ENCODE measurements around the gene PTPN20. TPM values are rescaled to one million over a fixed set of nuclear protein-coding genes. Genes with fewer than 3 reads are reported as not detected.

Gene PTPN20
- total and polyA plus RNA-seq, 11 donors = 4.0 to 18.1 (median 13.3) TPM

DNA sequence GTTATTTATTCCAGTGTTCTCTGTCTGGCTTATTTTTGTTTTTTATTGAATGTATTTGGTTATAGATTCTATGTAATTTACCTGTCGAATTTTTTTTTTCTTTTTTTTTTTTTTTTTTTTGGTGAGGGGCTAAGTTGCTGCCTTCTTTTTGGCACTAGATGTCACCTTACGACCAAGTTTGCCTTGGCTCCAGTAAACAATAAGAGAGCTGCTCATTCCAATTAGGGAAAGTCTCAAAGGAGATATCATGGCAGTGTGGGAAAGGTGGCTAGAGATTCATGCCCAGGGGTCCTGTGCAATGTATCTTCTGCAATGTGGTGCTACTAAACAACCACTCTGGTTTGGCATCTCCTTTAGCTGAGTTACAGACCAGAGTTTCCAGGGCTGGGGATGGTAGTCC, 84.0 kb downstream of the PTPN20 start:
- DNase-seq = no peak
- intact Hi-C loops (cut with DNase I) = loop anchor here in 2 of 10 donors (10.0 kb wide), 1 partner anchor 320 kb away; no protein-coding TSS in a partner anchor
- no peak for TF ChIP-seq POLR2A (IDR thresholded peaks at IDR 0.05)
- TF ChIP-seq, protein P1, sequence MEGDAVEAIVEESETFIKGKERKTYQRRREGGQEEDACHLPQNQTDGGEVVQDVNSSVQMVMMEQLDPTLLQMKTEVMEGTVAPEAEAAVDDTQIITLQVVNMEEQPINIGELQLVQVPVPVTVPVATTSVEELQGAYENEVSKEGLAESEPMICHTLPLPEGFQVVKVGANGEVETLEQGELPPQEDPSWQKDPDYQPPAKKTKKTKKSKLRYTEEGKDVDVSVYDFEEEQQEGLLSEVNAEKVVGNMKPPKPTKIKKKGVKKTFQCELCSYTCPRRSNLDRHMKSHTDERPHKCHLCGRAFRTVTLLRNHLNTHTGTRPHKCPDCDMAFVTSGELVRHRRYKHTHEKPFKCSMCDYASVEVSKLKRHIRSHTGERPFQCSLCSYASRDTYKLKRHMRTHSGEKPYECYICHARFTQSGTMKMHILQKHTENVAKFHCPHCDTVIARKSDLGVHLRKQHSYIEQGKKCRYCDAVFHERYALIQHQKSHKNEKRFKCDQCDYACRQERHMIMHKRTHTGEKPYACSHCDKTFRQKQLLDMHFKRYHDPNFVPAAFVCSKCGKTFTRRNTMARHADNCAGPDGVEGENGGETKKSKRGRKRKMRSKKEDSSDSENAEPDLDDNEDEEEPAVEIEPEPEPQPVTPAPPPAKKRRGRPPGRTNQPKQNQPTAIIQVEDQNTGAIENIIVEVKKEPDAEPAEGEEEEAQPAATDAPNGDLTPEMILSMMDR (IDR thresholded peaks at IDR 0.05) = no peak
- Histone ChIP-seq H3K4me3 (no peak overlapping the region), H3K4me1 (peaks cover 0 to 18% (median 3%) of the 10 kb centered on the region in 12 donors), H3K9me3 (peaks cover 0 to 16% (median 0%) of the 10 kb centered on the region in 12 donors), H3K27ac (no peak overlapping the region), H3K36me3 (no peaks in the 10 kb centered on the region), H3K27me3 (no peaks in the 10 kb centered on the region)
- 62 to 71% (median 65%) methylated on average over 2 of the region's 2 CpGs for WGBS, 4 donors
- ATAC-seq = no peak

DNA sequence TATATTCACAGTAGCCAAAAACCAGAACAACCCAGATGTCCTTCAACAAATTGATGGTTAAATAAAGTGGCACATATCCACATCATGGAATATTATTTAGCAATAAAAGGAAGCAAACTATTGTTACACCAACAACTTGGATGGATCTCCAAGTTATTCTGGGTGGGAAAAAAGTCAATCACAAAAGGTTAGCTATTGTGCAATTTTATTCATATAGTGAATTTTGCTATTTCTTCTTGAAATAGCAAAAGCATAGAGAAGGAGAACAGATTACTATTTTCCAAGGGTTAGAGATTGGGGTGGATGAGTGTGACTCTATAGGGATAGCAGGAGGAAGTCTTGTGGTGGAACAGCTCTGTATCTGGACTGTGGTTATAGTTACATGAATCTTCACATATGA, 87.0 kb downstream of the PTPN20 start:
- peaks cover 0 to 16% (median 0%) of the 10 kb centered on the region in 12 donors for H3K9me3 ChIP-seq
- no peak overlapping the region for H3K27ac ChIP-seq
- ATAC-seq (no peak), DNase-seq (no peak)
- no peaks in the 10 kb centered on the region for H3K36me3 ChIP-seq
- intact Hi-C loops (cut with DNase I) = loop anchor here in 2 of 10 donors (10.0 kb wide), 1 partner anchor 317 kb away; no protein-coding TSS in a partner anchor
- TF ChIP-seq, protein P1 (IDR thresholded peaks at IDR 0.05) = no peak
- no peak for TF ChIP-seq POLR2A (IDR thresholded peaks at IDR 0.05)
- no peaks in the 10 kb centered on the region for H3K27me3 ChIP-seq
- H3K4me3 ChIP-seq = no peak overlapping the region
- peaks cover 0 to 16% (median 0%) of the 10 kb centered on the region in 12 donors for H3K4me1 ChIP-seq

DNA sequence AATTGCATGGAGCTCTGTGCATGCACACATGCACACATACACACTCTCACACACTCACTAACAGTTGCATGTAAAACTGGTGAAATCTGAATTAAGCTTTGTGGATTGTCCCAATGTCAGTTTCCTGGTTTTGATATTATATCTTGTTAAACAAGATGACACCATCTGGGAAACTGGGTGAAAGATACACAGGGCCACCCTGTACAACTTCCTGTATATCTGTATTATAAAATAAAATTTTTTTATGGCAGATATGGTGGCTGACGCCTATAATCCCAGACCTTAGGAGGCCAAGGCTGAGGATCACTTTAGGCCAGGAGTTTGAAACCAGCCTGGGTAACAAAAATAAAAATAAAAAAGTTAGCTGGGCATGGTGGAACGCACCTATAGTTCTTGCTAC, 87.4 kb downstream of the PTPN20 start:
- intact Hi-C loops (cut with DNase I) = loop anchor here in 2 of 10 donors (10.0 kb wide), 1 partner anchor 316 kb away; no protein-coding TSS in a partner anchor

DNA sequence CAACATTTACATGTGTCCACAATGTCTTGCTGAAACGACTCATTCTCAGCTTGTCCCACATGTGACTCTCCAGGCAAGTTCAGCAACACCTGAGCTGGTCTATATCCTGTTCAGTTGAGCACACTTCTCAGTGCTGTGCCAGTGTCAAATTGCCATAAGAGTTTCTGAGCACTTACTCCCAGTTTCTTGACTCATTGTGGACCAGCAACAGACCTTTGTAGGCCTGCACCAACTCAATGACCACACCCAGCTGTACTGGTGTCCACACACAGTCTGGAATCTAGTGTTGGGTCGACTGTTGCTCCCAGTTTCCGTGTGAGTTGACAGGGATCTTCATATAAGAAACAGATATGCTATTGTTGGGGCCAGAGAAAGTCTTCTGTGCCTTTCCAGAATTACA, 88.0 kb downstream of the PTPN20 start:
- no peaks in the 10 kb centered on the region for H3K36me3 ChIP-seq
- H3K27me3 ChIP-seq = no peaks in the 10 kb centered on the region
- H3K27ac ChIP-seq = no peak overlapping the region
- WGBS, 4 donors = 66 to 78% (median 70%) methylated on average over 3 of the region's 3 CpGs
- TF ChIP-seq, protein P1 (IDR thresholded peaks at IDR 0.05) = no peak
- intact Hi-C loops (cut with DNase I) = loop anchor here in 2 of 10 donors (10.0 kb wide), 1 partner anchor 316 kb away; no protein-coding TSS in a partner anchor
- no peak overlapping the region for H3K4me3 ChIP-seq
- DNase-seq (no peak), ATAC-seq (no peak)
- peaks cover 0 to 10% (median 0%) of the 10 kb centered on the region in 12 donors for H3K9me3 ChIP-seq
- H3K4me1 ChIP-seq = peaks cover 0 to 14% (median 0%) of the 10 kb centered on the region in 12 donors

More for the DNA sequence above, 87.4 kb downstream of the PTPN20 start:
- DNase-seq = no peak
- Histone ChIP-seq H3K4me1 (peaks cover 0 to 14% (median 0%) of the 10 kb centered on the region in 12 donors), H3K4me3 (no peak overlapping the region), H3K27me3 (no peaks in the 10 kb centered on the region), H3K9me3 (peaks cover 0 to 16% (median 0%) of the 10 kb centered on the region in 12 donors), H3K27ac (no peak overlapping the region), H3K36me3 (no peaks in the 10 kb centered on the region)
- no peak for TF ChIP-seq POLR2A (IDR thresholded peaks at IDR 0.05)
- TF ChIP-seq, protein P1 (IDR thresholded peaks at IDR 0.05) = no peak
- no peak for ATAC-seq
- WGBS, 4 donors = 69 to 88% (median 83%) methylated on average over 2 of the region's 2 CpGs
